Activated CD4-positive, alpha-beta memory T cell treated with anti-CD3 and anti-CD28 coated beads for 36 hours (primary cell): ENCODE data around the gene DRGX. TPM values are rescaled to one million over a fixed set of nuclear protein-coding genes. Genes with fewer than 3 reads are reported as not detected.

ENCODE experiments used
- CTCF ChIA-PET: fragments of 350-600 bp; sonication (Branson Sonifier 250); formaldehyde crosslinking; loops from one replicate; lab custom pipeline; 2021; ENCODE audit warnings: antibody characterized with exemption, inconsistent platforms; lab: Charles Lee
- POLR2A ChIA-PET: fragments of 350-600 bp; sonication (Branson Sonifier 250); formaldehyde crosslinking; loops from one replicate; lab custom pipeline; 2021; ENCODE audit warnings: antibody characterized with exemption; lab: Charles Lee
- DNase-seq: peaks from one replicate; pipeline ENCODE4 v3.0.0-alpha.2; 2020
- H3K27ac Mint-ChIP-seq: one replicate; pipeline ENCODE4 v1.8.0; 2021; ENCODE audit warnings: mixed read lengths
- H3K27me3 Mint-ChIP-seq: one replicate; pipeline ENCODE4 v1.8.0; 2021; ENCODE audit warnings: mixed read lengths
- H3K36me3 Mint-ChIP-seq: one replicate; pipeline ENCODE4 v1.8.0; 2021; ENCODE audit warnings: mixed read lengths
- H3K4me1 Mint-ChIP-seq: one replicate; pipeline ENCODE4 v1.8.0; 2021; ENCODE audit warnings: low read depth, mixed read lengths
- H3K4me3 Mint-ChIP-seq: one replicate; pipeline ENCODE4 v1.8.0; 2021; ENCODE audit warnings: mild to moderate bottlenecking, mixed read lengths
- H3K9me3 Mint-ChIP-seq: one replicate; pipeline ENCODE4 v1.8.0; 2021; ENCODE audit warnings: mixed read lengths
- intact Hi-C: fragments of 100-400 bp; cut with micrococcal nuclease; formaldehyde crosslinking; loops from one replicate; pipeline ENCODE4 v1.15.1; 2023
- total RNA-seq, 2 experiments: library from RNA; stranded (reverse); gene quantifications; one replicate each; pipeline ENCODE4 v1.2.3, GENCODE V29; 2021

Gene DRGX
- total RNA-seq, 2 experiments from 2014 or later: not detected

- H3K9me3 Mint-ChIP-seq: no peaks in the 10 kb centered on the region
- H3K4me1 Mint-ChIP-seq: no peaks in the 10 kb centered on the region
Observed at GRCh38 chr10:49325131-49325915, 70.6 kb downstream of the DRGX start.

DNA sequence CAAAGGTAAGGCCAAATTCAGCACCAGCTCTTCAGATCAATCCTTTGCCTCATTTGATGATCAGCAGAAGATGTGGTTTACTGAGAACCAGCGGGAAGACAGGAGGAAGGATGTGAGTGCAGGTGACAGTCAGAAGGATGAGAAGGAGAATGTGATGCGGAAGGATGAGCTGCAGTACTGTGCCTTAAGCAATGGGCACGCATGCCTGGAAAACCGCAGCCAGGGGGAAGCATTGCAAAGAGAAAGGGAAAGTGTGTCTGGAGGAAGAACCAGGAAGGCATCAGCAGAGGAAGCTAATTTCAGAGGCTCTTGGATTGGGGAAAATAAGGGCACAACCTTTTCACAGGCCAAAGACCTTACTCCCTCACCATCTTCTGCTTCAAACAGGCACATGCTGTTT is 71.2 kb downstream of the DRGX start:
- H3K27me3 Mint-ChIP-seq: no peaks in the 10 kb centered on the region
- intact Hi-C loops: no loop called here
- H3K36me3 Mint-ChIP-seq: no peaks in the 10 kb centered on the region
- no peaks in the 10 kb centered on the region for H3K9me3 Mint-ChIP-seq
- CTCF ChIA-PET: interaction anchor here (1.8 kb wide), 1 partner anchor 83 kb away, joined by 5 read pairs; no protein-coding TSS in a partner anchor
- no peak for DNase-seq
- no peak overlapping the region for H3K27ac Mint-ChIP-seq
- POLR2A ChIA-PET: no interaction called here
- no peak overlapping the region for H3K4me3 Mint-ChIP-seq
- no peaks in the 10 kb centered on the region for H3K4me1 Mint-ChIP-seq

More at GRCh38 chr10:49325131-49325915, 70.6 kb downstream of the DRGX start:
- Mint-ChIP-seq H3K36me3 (no peaks in the 10 kb centered on the region), H3K27ac (no peak overlapping the region), H3K27me3 (no peaks in the 10 kb centered on the region), H3K4me3 (no peak overlapping the region)
- intact Hi-C loops: no loop called here
- ChIA-PET CTCF (no interaction called here), POLR2A (no interaction called here)
- DNase-seq: no peak

DNA sequence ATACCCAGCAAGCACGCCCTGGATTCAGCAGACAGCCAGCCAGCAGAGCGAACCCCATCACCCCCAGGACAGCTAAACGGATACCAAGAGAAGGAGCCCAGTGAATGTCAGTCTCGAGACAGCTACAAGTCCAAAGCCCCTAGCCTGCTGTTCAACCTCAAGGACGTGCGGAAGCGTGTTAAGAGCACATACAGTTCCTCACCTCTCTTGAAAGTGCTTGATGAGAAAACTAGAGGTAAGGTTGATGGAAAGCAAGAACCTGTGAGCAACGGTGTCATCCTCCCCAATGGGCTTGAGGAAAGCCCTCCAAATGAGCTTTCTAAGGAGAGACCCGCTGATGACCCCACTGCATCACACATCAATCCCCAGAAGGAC is 72.0 kb downstream of the DRGX start:
- Mint-ChIP-seq H3K27ac (no peak overlapping the region), H3K4me3 (no peak overlapping the region), H3K9me3 (no peaks in the 10 kb centered on the region), H3K36me3 (no peaks in the 10 kb centered on the region), H3K4me1 (no peaks in the 10 kb centered on the region), H3K27me3 (no peaks in the 10 kb centered on the region)
- CTCF ChIA-PET: interaction anchor here (0.7 to 1.8 kb wide), 2 partner anchors 8 to 84 kb away, joined by 3 to 5 read pairs; no protein-coding TSS in a partner anchor
- intact Hi-C loops: no loop called here
- POLR2A ChIA-PET: no interaction called here
- DNase-seq: no peak

GRCh38 chr10:49323171-49323895 is 72.6 kb downstream of the DRGX start:
- intact Hi-C loops: no loop called here
- DNase-seq: no peak
- no peaks in the 10 kb centered on the region for H3K36me3 Mint-ChIP-seq
- no peaks in the 10 kb centered on the region for H3K9me3 Mint-ChIP-seq
- H3K4me1 Mint-ChIP-seq: no peaks in the 10 kb centered on the region
- no peaks in the 10 kb centered on the region for H3K27me3 Mint-ChIP-seq
- CTCF ChIA-PET: interaction anchor here (0.7 to 1.8 kb wide), 2 partner anchors 8 to 84 kb away, joined by 3 to 5 read pairs; no protein-coding TSS in a partner anchor
- no peak overlapping the region for H3K4me3 Mint-ChIP-seq
- POLR2A ChIA-PET: no interaction called here
- H3K27ac Mint-ChIP-seq: no peak overlapping the region

- DNase-seq: no peak
- no peaks in the 10 kb centered on the region for H3K9me3 Mint-ChIP-seq
- ChIA-PET CTCF (no interaction called here), POLR2A (no interaction called here)
- H3K4me1 Mint-ChIP-seq: no peaks in the 10 kb centered on the region
- no peak overlapping the region for H3K4me3 Mint-ChIP-seq
- intact Hi-C loops: no loop called here
- H3K36me3 Mint-ChIP-seq: no peaks in the 10 kb centered on the region
- H3K27ac Mint-ChIP-seq: no peak overlapping the region
- H3K27me3 Mint-ChIP-seq: no peaks in the 10 kb centered on the region
Observed at GRCh38 chr10:49322371-49323170, 73.3 kb downstream of the DRGX start.

GRCh38 chr10:49321021-49321420 is 74.9 kb downstream of the DRGX start:
- Mint-ChIP-seq H3K9me3 (no peaks in the 10 kb centered on the region), H3K27ac (no peak overlapping the region), H3K27me3 (no peaks in the 10 kb centered on the region), H3K4me1 (no peaks in the 10 kb centered on the region), H3K36me3 (no peaks in the 10 kb centered on the region), H3K4me3 (no peak overlapping the region)
- ChIA-PET POLR2A (no interaction called here), CTCF (no interaction called here)
- no peak for DNase-seq
- intact Hi-C loops: no loop called here

DNA sequence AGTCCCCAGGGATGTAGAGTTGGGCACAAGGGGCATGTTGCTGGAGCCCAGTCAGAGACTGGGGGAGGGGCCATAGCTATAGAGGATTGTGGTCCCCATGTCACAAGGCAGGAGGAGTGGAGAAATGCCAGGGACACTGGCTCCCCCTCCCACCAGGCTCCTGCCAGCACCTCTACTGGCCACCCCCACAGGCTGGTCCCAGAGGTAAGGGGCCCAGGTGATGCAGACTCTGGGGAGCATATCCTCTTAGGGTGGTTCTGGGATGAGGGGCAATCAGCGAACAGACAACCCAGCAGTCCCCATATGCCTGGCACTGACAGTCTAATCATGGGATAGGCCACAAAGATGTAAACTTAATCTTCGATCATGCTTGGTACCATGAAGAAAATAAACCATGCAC is 75.7 kb downstream of the DRGX start:
- Mint-ChIP-seq H3K4me3 (no peak overlapping the region), H3K27me3 (no peaks in the 10 kb centered on the region), H3K4me1 (no peaks in the 10 kb centered on the region), H3K9me3 (no peaks in the 10 kb centered on the region), H3K27ac (no peak overlapping the region), H3K36me3 (no peaks in the 10 kb centered on the region)
- DNase-seq: no peak
- intact Hi-C loops: no loop called here
- ChIA-PET CTCF (interaction anchor here (0.7 kb wide), 1 partner anchor 203 kb away, joined by 3 read pairs; no protein-coding TSS in a partner anchor), POLR2A (no interaction called here)

DNA sequence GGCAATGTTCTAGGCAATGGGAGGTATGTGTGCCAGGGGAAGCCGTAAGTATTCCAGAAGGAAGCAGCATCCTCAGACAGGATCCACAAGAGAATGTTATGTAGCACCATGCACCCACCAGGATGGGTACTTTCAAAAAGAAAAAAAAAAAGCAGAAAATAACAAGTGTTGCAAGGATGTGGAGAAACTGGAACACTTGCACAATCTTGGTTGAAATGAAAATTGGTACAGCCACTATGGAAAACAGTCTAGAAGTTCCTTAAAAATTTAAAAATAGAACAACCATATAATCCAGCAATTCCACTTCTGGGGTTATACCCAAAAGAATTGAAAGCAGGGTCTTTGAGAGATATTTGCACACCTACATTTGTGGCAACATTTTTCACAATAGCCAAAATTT is 76.7 kb downstream of the DRGX start:
- Mint-ChIP-seq H3K27ac (no peak overlapping the region), H3K36me3 (no peaks in the 10 kb centered on the region), H3K4me3 (no peak overlapping the region), H3K27me3 (no peaks in the 10 kb centered on the region), H3K4me1 (no peaks in the 10 kb centered on the region), H3K9me3 (no peaks in the 10 kb centered on the region)
- intact Hi-C loops: no loop called here
- DNase-seq: no peak
- ChIA-PET CTCF (no interaction called here), POLR2A (no interaction called here)

- H3K4me1 Mint-ChIP-seq: no peaks in the 10 kb centered on the region
- ChIA-PET POLR2A (no interaction called here), CTCF (no interaction called here)
- H3K27me3 Mint-ChIP-seq: no peaks in the 10 kb centered on the region
- H3K27ac Mint-ChIP-seq: no peak overlapping the region
- no peak overlapping the region for H3K4me3 Mint-ChIP-seq
- no peaks in the 10 kb centered on the region for H3K36me3 Mint-ChIP-seq
- intact Hi-C loops: no loop called here
- no peaks in the 10 kb centered on the region for H3K9me3 Mint-ChIP-seq
- no peak for DNase-seq
Observed at GRCh38 chr10:49318755-49319154, 77.1 kb downstream of the DRGX start.

GRCh38 chr10:49318028-49318427 is 77.9 kb downstream of the DRGX start:
- POLR2A ChIA-PET: no interaction called here
- Mint-ChIP-seq H3K4me3 (no peak overlapping the region), H3K27ac (no peak overlapping the region), H3K9me3 (no peaks in the 10 kb centered on the region), H3K27me3 (no peaks in the 10 kb centered on the region), H3K4me1 (no peaks in the 10 kb centered on the region), H3K36me3 (no peaks in the 10 kb centered on the region)
- intact Hi-C loops: no loop called here
- DNase-seq: no peak
- CTCF ChIA-PET: no interaction called here

- Mint-ChIP-seq H3K9me3 (no peaks in the 10 kb centered on the region), H3K4me1 (peaks cover 15% of the 10 kb centered on the region), H3K27ac (no peak overlapping the region), H3K27me3 (peaks cover 2% of the 10 kb centered on the region), H3K4me3 (no peak overlapping the region), H3K36me3 (no peaks in the 10 kb centered on the region)
- ChIA-PET POLR2A (interaction anchor here (0.6 kb wide), 1 partner anchor 48 kb away, joined by 3 read pairs; no protein-coding TSS in a partner anchor), CTCF (no interaction called here)
- intact Hi-C loops: no loop called here
- no peak for DNase-seq
Observed at GRCh38 chr10:49314806-49315205, 81.1 kb downstream of the DRGX start.
